IMR-90 (cell line): Measurements from ENCODE around the gene DLX3. TPM values are rescaled to one million over a fixed set of nuclear protein-coding genes. Genes with fewer than 3 reads are reported as not detected.

Source experiments
- ATAC-seq: fragments of 200-7000 bp; cut with Tn5 transposase; 2 replicates; pipeline ENCODE4 v1.9.1; 2020; ENCODE audit warnings: low read depth, mild to moderate bottlenecking, moderate library complexity
- BruUV-seq: library from RNA; stranded (reverse); fragments of 400-500 nt; replicated peaks from 2 replicates; lab custom pipeline; 2021; lab: Mats Ljungman, UMichigan
- CTCF ChIA-PET: fragments of 300-600 bp; formaldehyde crosslinking; extraction: SDS; loops from one replicate; lab custom pipeline; 2021; ENCODE audit warnings: antibody characterized with exemption; lab: Yijun Ruan, JAX
- POLR2A ChIA-PET: fragments of 300-600 bp; sonication (Branson Sonifier 250); formaldehyde crosslinking; loops from one replicate; lab custom pipeline; 2022; ENCODE audit warnings: antibody characterized with exemption; ENCODE audit not compliant: unreplicated experiment; lab: Charles Lee
- DNase-seq: peaks from one replicate; pipeline ENCODE4 v3.0.0; 2013
- H2AFZ ChIP-seq: replicated peaks from 2 replicates; pipeline ENCODE3; 2013; ENCODE audit warnings: low read length, mild to moderate bottlenecking; ENCODE audit not compliant: poor library complexity
- H2AK5ac ChIP-seq: 2 replicates; pipeline ENCODE4 v1.6.1; 2013; ENCODE audit warnings: low read depth, low read length, inconsistent platforms
- H2AK9ac ChIP-seq: replicated peaks from 2 replicates; pipeline ENCODE3; 2013; ENCODE audit warnings: mild to moderate bottlenecking, low read depth, low read length, moderate library complexity; ENCODE audit not compliant: poor library complexity
- H2BK120ac ChIP-seq: 2 replicates; pipeline ENCODE4 v1.6.1; 2013; ENCODE audit warnings: low read depth, low read length, inconsistent platforms
- H2BK15ac ChIP-seq: 3 replicates; pipeline ENCODE4 v1.6.1; 2013; ENCODE audit warnings: low read depth, low read length, inconsistent platforms
- H2BK20ac ChIP-seq: 2 replicates; pipeline ENCODE4 v1.6.1; 2013; ENCODE audit warnings: low read depth, mild to moderate bottlenecking, inconsistent platforms, low read length, moderate library complexity
- H2BK5ac ChIP-seq: 2 replicates; pipeline ENCODE4 v1.6.1; 2013; ENCODE audit warnings: mild to moderate bottlenecking, low read depth, low read length, inconsistent platforms; ENCODE audit not compliant: poor library complexity, severe bottlenecking
- H3K14ac ChIP-seq: replicated peaks from 2 replicates; pipeline ENCODE4 v1.6.1; 2013; ENCODE audit warnings: low read depth, low read length, inconsistent platforms
- H3K18ac ChIP-seq: 2 replicates; pipeline ENCODE4 v1.6.1; 2013; ENCODE audit warnings: low read depth, low read length, control low read depth
- H3K23ac ChIP-seq: 2 replicates; pipeline ENCODE4 v1.6.1; 2013; ENCODE audit warnings: low read depth, low read length, inconsistent platforms
- H3K27ac ChIP-seq: 2 replicates; pipeline ENCODE4 v1.5.1; 2013; ENCODE audit warnings: mild to moderate bottlenecking, control low read depth, low read length; ENCODE audit not compliant: insufficient read depth
- H3K27me3 ChIP-seq: 2 replicates; pipeline ENCODE4 v1.6.1; 2013; ENCODE audit warnings: low read length; ENCODE audit not compliant: control insufficient read depth, insufficient read depth
- H3K36me3 ChIP-seq: 2 replicates; pipeline ENCODE4 v1.6.1; 2013; ENCODE audit warnings: low read length, mixed read lengths; ENCODE audit not compliant: control insufficient read depth, insufficient read depth
- H3K4ac ChIP-seq: 2 replicates; pipeline ENCODE4 v1.6.1; 2013; ENCODE audit warnings: low read depth, low read length, inconsistent platforms
- H3K4me1 ChIP-seq: 2 replicates; pipeline ENCODE4 v1.6.1; 2013; ENCODE audit warnings: low read length, mixed read lengths; ENCODE audit not compliant: control insufficient read depth, insufficient read depth
- H3K4me2 ChIP-seq: 2 replicates; pipeline ENCODE4 v1.6.1; 2013; ENCODE audit warnings: low read depth, mild to moderate bottlenecking, control low read depth, low read length, moderate library complexity
- H3K4me3 ChIP-seq: 2 replicates; pipeline ENCODE4 v1.5.1; 2013; ENCODE audit warnings: low read depth, mild to moderate bottlenecking, control low read depth, low read length, moderate library complexity; ENCODE audit not compliant: insufficient read depth
- H3K56ac ChIP-seq: 2 replicates; pipeline ENCODE4 v1.6.1; 2013; ENCODE audit warnings: low read length, inconsistent platforms; ENCODE audit not compliant: insufficient read depth; ENCODE audit errors: extremely low read depth
- H3K79me1 ChIP-seq, 2 experiments: 2 replicates each; pipeline ENCODE4 v1.6.1; 2013; ENCODE audit warnings: low read length in 2 of 2, inconsistent platforms in 1 of 2, low read depth in 1 of 2
- H3K9ac ChIP-seq: 2 replicates; pipeline ENCODE4 v1.6.1; 2013; ENCODE audit warnings: low read depth, low read length, control low read depth
- H3K9me1 ChIP-seq: 2 replicates; pipeline ENCODE4 v1.6.1; 2013; ENCODE audit warnings: low read length, inconsistent platforms; ENCODE audit not compliant: insufficient read depth
- H3K9me3 ChIP-seq: 2 replicates; pipeline ENCODE4 v1.6.1; 2013; ENCODE audit warnings: low read length; ENCODE audit not compliant: control insufficient read depth, insufficient read depth
- H4K20me1 ChIP-seq: 2 replicates; pipeline ENCODE4 v1.6.1; 2013; ENCODE audit warnings: low read length, inconsistent platforms; ENCODE audit not compliant: insufficient read depth
- H4K5ac ChIP-seq: 2 replicates; pipeline ENCODE4 v1.6.1; 2013; ENCODE audit warnings: mild to moderate bottlenecking, low read depth, low read length, control low read depth
- H4K8ac ChIP-seq, 2 experiments: 2 replicates each; pipeline ENCODE4 v1.6.1; 2013; ENCODE audit warnings: low read depth in 2 of 2, low read length in 2 of 2, control low read depth in 1 of 2, inconsistent platforms in 1 of 2
- H4K91ac ChIP-seq: 2 replicates; pipeline ENCODE4 v1.6.1; 2013; ENCODE audit warnings: low read depth, low read length, inconsistent platforms; ENCODE audit not compliant: insufficient read depth
- BHLHE40 ChIP-seq: fragments of 150-350 bp; IDR thresholded peaks from 2 replicates; pipeline ENCODE4 v1.6.1; 2016; ENCODE audit warnings: mild to moderate bottlenecking, low read depth, low read length
- CHD1 ChIP-seq: IDR thresholded peaks from 2 replicates; pipeline ENCODE4 v1.6.1; 2012; ENCODE audit warnings: low read depth, low read length, improper control_type of control experiment
- POLR2A ChIP-seq: IDR thresholded peaks from 2 replicates; pipeline ENCODE4 v1.6.1; 2012; ENCODE audit warnings: mild to moderate bottlenecking, low read depth, low read length
- RAD21 ChIP-seq: IDR thresholded peaks from 2 replicates; pipeline ENCODE4 v1.6.1; 2012; ENCODE audit warnings: low read length, improper control_type of control experiment
- RCOR1 ChIP-seq: IDR thresholded peaks from 2 replicates; pipeline ENCODE4 v1.6.1; 2012; ENCODE audit warnings: mild to moderate bottlenecking, low read length, improper control_type of control experiment; ENCODE audit not compliant: insufficient replicate concordance
- RFX5 ChIP-seq: IDR thresholded peaks from 2 replicates; pipeline ENCODE4 v1.8.0; 2012; ENCODE audit warnings: low read depth, mild to moderate bottlenecking, low read length, moderate library complexity
- SMC3 ChIP-seq: fragments of 150-350 bp; IDR thresholded peaks from 2 replicates; pipeline ENCODE4 v1.6.1; 2016; ENCODE audit warnings: low read depth, mild to moderate bottlenecking, antibody characterized with exemption, low read length, moderate library complexity
- WGBS, 2 experiments: methylation state at CpG; one replicate each; pipeline versions ENCODE4 v1.1.5 to v1.1.7; 2013; ENCODE audit warnings: missing lambda C conversion rate in 2 of 2; ENCODE audit not compliant: insufficient read length in 1 of 2; ENCODE audit errors: extremely low coverage in 2 of 2; 5-methylcytosine and 5-hydroxymethylcytosine counted together
- dilution Hi-C: fragments of 300-500 bp; cut with HindIII; formaldehyde crosslinking; loops from one replicate; pipeline ENCODE4 v1.14.3; 2018; ENCODE audit warnings: low sequenced_read_pairs; ENCODE audit not compliant: unreplicated experiment
- in situ Hi-C: fragments of 300-500 bp; cut with MboI; formaldehyde crosslinking; loops from 3 replicates; pipeline ENCODE4 v1.14.3; 2019; ENCODE audit warnings: low sequenced_read_pairs, inconsistent platforms, mixed read lengths
- intact Hi-C: fragments of 100-400 bp; cut with micrococcal nuclease; formaldehyde crosslinking; loops from 2 replicates; pipeline ENCODE4 v1.10.0; 2022
- polyA plus RNA-seq, 3 experiments: library from polyadenylated mRNA; depleted of rRNA; stranded (reverse); fragments of >200 nt; gene quantifications; 2 replicates each; pipeline ENCODE4 v1.2.3, GENCODE V29; 2012; ENCODE audit warnings: low replicate concordance in 1 of 3
- total RNA-seq: library from RNA; depleted of rRNA; stranded (reverse); fragments of >200 nt; gene quantifications from 2 replicates; pipeline ENCODE4 v1.2.3, GENCODE V29; 2012

Gene DLX3
- total and polyA plus RNA-seq, 2 of the 4 experiments (the other 2 are of a cell fraction) = not detected

GRCh38 chr17:50020841-50021599 is 26.0 kb upstream of the DLX3 start:
- Histone ChIP-seq H3K27ac (no peak overlapping the region), H3K4me1 (peaks cover 5% of the 10 kb centered on the region), H4K5ac (no peak overlapping the region), H4K8ac (no peak overlapping the region), H4K91ac (no peak overlapping the region), H3K9ac (no peak overlapping the region), H3K79me1 (no peaks in the 10 kb centered on the region), H2AK9ac (no peak overlapping the region), H2BK120ac (no peak overlapping the region), H4K20me1 (no peaks in the 10 kb centered on the region), H2BK20ac (no peak overlapping the region), H3K18ac (no peak overlapping the region), H2BK15ac (no peak overlapping the region), H3K14ac (no peak overlapping the region), H2BK5ac (no peak overlapping the region), H3K4me2 (no peak overlapping the region), H3K56ac (no peak overlapping the region), H3K9me3 (no peaks in the 10 kb centered on the region), H3K23ac (peak overlapping the region; percentile 40; the same call in 1 of the 2 replicates), H3K4ac (no peak overlapping the region), H3K27me3 (no peaks in the 10 kb centered on the region), H3K4me3 (no peak overlapping the region), H2AK5ac (peak overlapping the region; percentile 21; the same call in 1 of the 2 replicates), H2AFZ (no peak overlapping the region), H3K36me3 (no peaks in the 10 kb centered on the region), H3K9me1 (peaks cover 6% of the 10 kb centered on the region)
- 57% methylated on average over 5 of the region's 13 CpGs; no CpG with 5 or more reads in 1 of the 2 experiments for WGBS, 2 experiments
- DNase-seq = no peak
- in situ Hi-C loops = no loop called here
- ChIA-PET CTCF (no interaction called here), POLR2A (no interaction called here)
- dilution Hi-C loops = no loop called here
- intact Hi-C loops = no loop called here
- TF ChIP-seq SMC3 (no peak), RAD21 (no peak), RCOR1 (no peak), CHD1 (no peak), RFX5 (no peak), POLR2A (no peak), BHLHE40 (no peak)
- BruUV-seq = no TSS peak
- no peak for ATAC-seq
